ENCODE measurements around the gene MIR17HG. TPM values are rescaled to one million over a fixed set of nuclear protein-coding genes. Genes with fewer than 3 reads are reported as not detected.
A peak's percentile ranks its signal among the peaks of the same experiment; 100 is the strongest.
"Not testable (repeated sequence)": the region's sequence is repeated elsewhere in the genome, so short reads cannot be mapped to it uniquely, and the experiment has no call there.

Gene MIR17HG
- 4.2 TPM for total RNA-seq

DNA sequence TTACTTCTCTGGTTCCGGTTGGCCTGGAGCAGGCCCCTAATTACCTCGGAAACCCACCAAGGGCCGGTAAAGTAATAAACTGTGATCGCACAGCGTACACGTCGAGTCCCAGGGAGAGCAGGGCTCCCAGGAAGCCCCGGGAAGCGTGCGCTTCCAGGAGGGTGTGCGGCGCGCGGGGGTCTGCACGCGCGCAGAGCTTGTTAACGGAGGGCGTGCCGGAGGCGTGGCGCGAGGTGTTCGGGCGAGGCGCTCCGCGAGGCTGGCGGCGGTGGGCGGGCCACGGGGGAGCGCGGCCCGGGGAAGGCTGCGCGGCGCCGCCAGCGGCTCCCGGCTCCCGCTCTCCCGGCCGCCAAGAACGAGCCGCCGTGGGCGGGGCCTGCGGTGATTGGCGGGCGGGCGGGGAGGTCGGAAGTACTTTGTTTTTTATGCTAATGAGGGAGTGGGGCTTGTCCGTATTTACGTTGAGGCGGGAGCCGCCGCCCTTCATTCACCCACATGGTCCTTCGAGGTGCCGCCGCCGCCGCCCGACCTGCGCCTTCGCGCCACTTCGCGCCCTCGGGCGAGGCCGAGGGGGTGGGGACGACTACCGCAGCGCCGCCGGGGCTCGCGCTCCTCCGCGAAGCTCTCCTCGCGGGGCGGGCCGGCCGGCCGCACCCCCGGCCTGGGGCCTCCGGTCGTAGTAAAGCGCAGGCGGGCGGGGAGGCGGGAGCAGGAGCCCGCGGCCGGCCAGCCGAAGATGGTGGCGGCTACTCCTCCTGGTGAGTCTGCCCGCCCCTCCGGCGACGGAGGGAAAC lies at the start of gene MIR17HG:
Gene MIR17HG (plus strand): TSS at position 486 of the 794 bp plus-strand sequence.
- peak; percentile 91 for DNase-seq (ENCODE audit: low spot score)

- no peak for DNase-seq (ENCODE audit: low spot score)
Observed at GRCh38 chr13:91298060-91298459, 49.4 kb upstream of the MIR17HG start.

- no peak for DNase-seq (ENCODE audit: low spot score)
Observed at GRCh38 chr13:91302111-91302510, 45.4 kb upstream of the MIR17HG start.

DNA sequence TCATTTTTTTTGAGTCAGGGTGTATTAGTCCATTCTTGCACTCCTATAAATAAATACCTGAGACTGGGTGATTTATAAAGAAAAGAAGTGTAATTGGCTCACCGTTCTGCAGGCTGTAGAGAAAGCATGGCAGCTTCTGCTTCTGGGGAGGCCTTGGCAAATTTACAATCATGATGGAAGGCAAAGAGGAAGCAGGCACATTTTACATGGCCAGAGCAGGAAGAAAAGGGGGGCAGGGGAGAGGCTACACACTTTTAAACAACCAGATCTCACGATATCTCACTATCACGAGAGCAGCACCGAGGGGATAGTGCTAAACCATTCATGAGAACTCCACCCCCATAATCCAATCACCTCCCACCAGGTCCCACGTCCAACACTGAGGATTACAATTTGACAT lies 44.5 kb upstream of the MIR17HG start:
- no peak for DNase-seq (ENCODE audit: low spot score)

DNA sequence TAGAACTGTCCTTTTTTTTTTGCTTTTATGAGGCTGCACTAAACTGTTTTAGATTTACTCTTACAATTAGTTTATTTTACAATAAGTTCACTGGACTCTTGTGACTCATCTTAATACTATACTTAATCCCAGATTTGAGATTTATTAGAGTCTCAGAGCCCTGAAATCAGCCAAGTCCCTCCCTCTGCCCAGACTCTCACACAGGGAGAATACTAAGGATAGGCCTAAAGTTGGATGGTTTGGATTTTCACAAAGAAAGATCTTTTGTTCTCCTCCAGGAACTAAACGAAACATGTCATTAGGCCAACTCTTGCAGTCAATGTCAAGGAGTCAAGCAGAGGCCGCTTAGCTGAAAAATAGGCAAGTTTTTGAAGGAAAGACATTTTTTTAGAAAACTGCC lies 42.7 kb upstream of the MIR17HG start:
- DNase-seq (ENCODE audit: low spot score) = no peak

- DNase-seq (ENCODE audit: low spot score) = no peak
Observed at GRCh38 chr13:91305652-91306051, 41.8 kb upstream of the MIR17HG start.

DNA sequence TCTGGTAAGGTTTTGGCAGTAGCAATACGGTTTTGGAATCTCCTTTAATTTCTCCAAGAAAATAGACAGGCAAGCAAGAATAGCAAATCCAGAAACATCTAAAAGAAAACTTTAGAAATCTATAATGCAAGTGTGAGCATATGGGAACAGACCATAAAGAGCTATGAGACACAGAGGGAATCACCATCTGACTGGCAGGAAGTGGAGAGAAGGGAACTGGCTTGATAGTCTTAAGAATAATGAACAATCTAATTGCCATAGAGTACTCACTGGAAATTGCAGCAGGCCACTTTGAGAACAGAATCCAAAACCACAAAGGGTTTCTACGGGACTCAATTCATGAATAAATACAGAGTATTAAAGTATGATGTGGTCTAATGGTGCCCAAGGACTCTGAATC lies 39.6 kb upstream of the MIR17HG start:
- no peak for DNase-seq (ENCODE audit: low spot score)

- DNase-seq (ENCODE audit: low spot score) = no peak
Observed at GRCh38 chr13:91308299-91308698, 39.2 kb upstream of the MIR17HG start.

DNA sequence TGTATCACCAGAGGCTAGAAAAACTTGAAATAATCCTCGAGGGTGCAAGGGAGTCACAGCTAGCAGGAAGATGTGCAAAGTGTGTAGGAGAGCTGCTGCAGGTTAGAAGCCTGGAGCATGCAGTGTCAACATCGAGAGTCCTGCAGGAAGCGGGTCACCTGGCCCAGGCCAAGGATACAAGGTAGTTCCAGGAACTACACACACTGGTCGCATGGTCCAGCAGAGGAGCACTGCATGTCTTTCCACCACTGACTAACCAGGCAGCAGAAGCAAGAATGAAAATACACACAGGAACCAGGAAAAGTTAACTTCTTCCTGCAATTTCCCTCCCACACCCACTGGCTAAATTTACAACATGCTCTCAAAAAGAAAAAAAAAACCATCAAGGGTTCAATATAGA lies 36.0 kb upstream of the MIR17HG start:
- DNase-seq (ENCODE audit: low spot score) = no peak

- DNase-seq (ENCODE audit: low spot score) = no peak
Observed at GRCh38 chr13:91312324-91312723, 35.2 kb upstream of the MIR17HG start.

DNA sequence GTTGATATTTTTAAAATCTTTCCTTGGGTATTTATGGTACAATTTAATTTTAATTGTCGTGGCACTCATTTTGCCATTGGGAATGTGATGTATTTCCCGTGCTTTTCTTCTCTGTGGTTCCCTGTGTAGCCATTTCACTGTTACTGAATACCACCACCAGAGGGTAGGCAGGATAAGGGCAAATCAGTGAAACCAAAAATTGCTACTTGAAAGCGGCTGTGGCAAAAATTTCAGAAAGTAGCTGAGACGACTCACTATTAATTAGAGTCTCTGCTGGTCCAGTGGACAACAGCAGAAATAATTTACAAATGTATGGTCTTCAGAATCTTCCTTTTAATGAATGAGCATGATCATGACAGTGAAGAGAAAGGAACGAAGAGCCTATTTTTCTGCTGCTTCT lies 34.4 kb upstream of the MIR17HG start:
- no peak for DNase-seq (ENCODE audit: low spot score)

- no peak for DNase-seq (ENCODE audit: low spot score)
Observed at GRCh38 chr13:91313581-91313980, 33.9 kb upstream of the MIR17HG start.

- no peak for DNase-seq (ENCODE audit: low spot score)
Observed at GRCh38 chr13:91314888-91315287, 32.6 kb upstream of the MIR17HG start.

DNA sequence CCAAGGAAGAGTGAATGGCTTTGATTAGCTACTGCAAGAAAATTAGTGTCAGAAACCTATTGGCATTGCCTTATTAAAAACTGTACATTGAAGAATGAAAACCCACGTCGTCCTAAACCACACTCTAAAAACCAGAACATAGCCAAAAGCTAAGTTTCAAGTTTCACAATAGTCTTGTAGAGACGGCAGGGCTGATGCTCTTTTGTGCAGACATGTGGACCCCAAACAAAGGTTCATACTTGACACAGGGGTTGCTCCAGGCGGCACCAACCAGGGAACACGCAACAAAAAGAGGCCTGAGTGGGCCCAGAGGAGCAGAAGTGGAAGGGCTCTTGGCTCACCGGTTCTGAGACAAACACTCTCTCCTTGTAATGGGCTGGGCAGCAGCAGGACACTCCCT lies 28.6 kb upstream of the MIR17HG start:
- DNase-seq (ENCODE audit: low spot score) = no peak

DNA sequence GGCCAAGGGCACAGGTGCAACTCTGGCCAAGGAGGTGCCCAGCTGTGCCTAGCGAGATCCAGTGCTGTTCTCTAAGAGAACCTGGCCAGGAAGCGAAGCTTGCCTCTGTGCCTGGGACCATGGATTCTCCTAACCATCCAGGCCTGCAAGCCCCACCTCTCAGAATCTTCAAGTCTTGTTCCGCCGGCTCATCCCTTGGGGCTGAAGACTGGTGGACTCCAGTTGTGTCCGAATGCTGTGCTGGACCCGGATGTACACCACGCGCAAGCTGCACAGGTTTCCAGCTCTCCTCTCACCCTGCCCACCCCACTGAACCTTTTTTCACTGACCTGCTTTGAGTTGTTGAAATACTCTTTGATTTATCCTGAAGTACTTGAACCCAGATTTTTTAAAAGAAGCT lies 27.5 kb upstream of the MIR17HG start:
- DNase-seq (ENCODE audit: low spot score) = no peak

DNA sequence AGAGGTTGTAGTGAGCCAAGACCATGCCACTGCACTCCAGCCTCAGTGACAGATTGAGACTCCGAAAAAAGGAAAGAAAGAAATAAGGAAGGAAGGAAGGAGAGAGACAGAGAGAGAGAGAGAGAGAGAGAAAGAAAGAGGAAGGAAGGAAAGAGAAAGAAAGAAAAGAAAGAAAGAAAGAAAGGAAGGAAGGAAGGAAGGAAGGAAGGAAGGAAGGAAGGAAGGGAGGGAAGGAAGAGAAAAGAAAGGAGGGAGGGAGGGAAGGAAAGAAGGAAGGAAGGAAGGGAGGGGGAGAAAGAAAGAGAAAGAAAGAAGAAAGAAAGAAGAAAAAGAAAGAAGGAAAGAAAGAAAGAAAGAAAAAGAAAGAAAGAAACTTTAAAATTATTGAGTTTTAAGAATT lies 26.5 kb upstream of the MIR17HG start:
- DNase-seq (ENCODE audit: low spot score) = not testable (repeated sequence)

DNA sequence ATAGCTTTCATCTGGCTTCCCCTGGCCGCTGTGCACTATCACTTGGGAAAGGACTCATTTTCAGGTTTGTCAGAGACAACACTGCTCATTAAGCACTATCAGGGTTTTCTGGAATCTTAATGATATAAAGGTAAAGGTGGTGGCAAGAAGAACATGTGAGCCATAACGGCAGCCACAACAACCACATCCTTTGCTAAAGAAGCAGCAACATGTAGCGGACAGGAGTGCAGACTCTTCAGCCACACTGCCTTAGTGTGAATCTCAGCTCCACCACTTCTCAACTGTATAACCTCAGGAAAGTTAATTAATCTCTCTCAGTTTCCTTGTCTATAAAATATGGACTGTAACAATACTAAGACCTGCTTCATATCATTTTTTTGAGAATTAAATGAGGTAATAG lies 24.1 kb upstream of the MIR17HG start:
- no peak for DNase-seq (ENCODE audit: low spot score)

DNA sequence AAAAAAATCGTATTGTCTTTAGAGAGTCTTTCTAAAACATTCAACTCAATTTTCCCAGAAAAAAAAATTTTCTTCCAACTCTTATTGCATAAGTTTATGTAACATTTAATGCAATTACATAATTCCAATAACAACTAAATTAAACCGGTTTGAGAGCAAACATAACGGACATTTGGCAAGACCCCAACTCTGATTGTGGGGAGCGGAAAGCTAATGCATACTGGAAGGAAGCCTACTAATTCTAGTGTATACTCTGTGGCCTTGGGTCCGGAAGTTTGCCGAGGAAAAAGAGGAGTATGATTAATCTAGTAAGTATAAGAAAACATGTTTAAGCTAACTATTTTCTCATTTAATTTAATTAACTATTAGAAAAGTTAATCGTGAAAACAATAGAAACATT lies 21.3 kb upstream of the MIR17HG start:
- DNase-seq (ENCODE audit: low spot score) = no peak

GRCh38 chr13:91328726-91329125 lies 18.8 kb upstream of the MIR17HG start:
- no peak for DNase-seq (ENCODE audit: low spot score)

DNA sequence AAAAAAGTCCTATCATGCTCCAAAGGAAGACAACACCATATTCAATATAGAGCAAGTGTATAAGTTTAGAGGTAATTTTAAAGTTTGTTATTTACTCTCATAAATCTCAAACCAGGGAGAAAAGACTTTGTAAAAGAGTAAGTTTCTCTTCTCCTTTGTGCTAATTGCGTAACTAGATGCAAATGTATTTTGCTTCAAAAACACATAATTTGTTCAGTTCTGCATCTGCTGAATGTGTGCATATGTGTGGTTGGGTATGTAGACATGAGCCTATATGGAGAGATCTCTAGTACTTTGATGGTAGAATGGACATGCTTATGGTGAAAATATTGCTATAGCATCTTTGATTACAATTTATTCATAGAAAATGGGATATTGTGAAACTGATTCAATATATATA lies 17.8 kb upstream of the MIR17HG start:
- no peak for DNase-seq (ENCODE audit: low spot score)

GRCh38 chr13:91331047-91331915 lies 16.2 kb upstream of the MIR17HG start:
- DNase-seq (ENCODE audit: low spot score) = no peak

GRCh38 chr13:91346062-91346461 lies 1.4 kb upstream of the MIR17HG start:
- DNase-seq (ENCODE audit: low spot score) = no peak

DNA sequence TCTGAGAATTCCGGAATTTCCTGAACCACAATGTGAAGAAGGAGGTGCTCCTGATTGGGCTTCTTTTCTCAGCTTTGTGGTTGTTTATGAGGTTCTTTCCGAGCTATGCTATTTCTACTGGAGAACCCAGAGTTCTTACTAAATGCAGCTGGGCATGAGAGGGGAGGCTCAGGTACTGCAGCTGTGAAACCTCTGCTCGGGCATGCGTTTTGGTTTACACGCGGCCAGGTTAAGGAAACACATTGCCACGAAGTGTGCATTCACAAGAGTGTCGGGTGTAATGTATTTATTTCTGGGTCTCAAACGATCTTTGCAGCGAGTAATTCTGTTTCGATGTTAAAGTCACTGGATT lies 661 bp upstream of the MIR17HG start:
- peak; percentile 41 for DNase-seq (ENCODE audit: low spot score)
